Effector memory CD4-positive, alpha-beta T cell (primary cell): ENCODE results near the gene RYR1.
A peak's percentile ranks its signal among the peaks of the same experiment; 100 is the strongest.
"Not testable (repeated sequence)": the region's sequence is repeated elsewhere in the genome, so short reads cannot be mapped to it uniquely, and the experiment has no call there.

Experiments used
- DNase-seq, 3 donors: peaks; one replicate each; pipeline ENCODE4 v3.0.0-alpha.2; 2020
- H3K27ac ChIP-seq: 2 replicates; pipeline ENCODE4 v1.7.0; 2013; ENCODE audit warnings: mild to moderate bottlenecking, low read length, moderate library complexity; ENCODE audit not compliant: insufficient read depth, poor library complexity, severe bottlenecking
- H3K27me3 ChIP-seq: replicated peaks from 2 replicates; pipeline ENCODE4 v1.7.0; 2013; ENCODE audit warnings: mild to moderate bottlenecking, low read length; ENCODE audit not compliant: insufficient read depth, control insufficient read depth, poor library complexity, severe bottlenecking
- H3K36me3 ChIP-seq: 2 replicates; pipeline ENCODE4 v1.7.0; 2013; ENCODE audit warnings: mild to moderate bottlenecking, low read length, moderate library complexity; ENCODE audit not compliant: control insufficient read depth, insufficient read depth
- H3K4me1 ChIP-seq: 2 replicates; pipeline ENCODE4 v1.7.0; 2013; ENCODE audit warnings: low read length, mild to moderate bottlenecking; ENCODE audit not compliant: control insufficient read depth, insufficient read depth, poor library complexity, severe bottlenecking
- H3K4me3 ChIP-seq: 2 replicates; pipeline ENCODE4 v1.7.0; 2013; ENCODE audit warnings: low read length, low read depth, mild to moderate bottlenecking; ENCODE audit not compliant: insufficient read depth, poor library complexity, severe bottlenecking
- H3K9me3 ChIP-seq: 2 replicates; pipeline ENCODE4 v1.7.0; 2013; ENCODE audit warnings: mild to moderate bottlenecking, low read length, moderate library complexity; ENCODE audit not compliant: control insufficient read depth

The RYR1 gene

DNA sequence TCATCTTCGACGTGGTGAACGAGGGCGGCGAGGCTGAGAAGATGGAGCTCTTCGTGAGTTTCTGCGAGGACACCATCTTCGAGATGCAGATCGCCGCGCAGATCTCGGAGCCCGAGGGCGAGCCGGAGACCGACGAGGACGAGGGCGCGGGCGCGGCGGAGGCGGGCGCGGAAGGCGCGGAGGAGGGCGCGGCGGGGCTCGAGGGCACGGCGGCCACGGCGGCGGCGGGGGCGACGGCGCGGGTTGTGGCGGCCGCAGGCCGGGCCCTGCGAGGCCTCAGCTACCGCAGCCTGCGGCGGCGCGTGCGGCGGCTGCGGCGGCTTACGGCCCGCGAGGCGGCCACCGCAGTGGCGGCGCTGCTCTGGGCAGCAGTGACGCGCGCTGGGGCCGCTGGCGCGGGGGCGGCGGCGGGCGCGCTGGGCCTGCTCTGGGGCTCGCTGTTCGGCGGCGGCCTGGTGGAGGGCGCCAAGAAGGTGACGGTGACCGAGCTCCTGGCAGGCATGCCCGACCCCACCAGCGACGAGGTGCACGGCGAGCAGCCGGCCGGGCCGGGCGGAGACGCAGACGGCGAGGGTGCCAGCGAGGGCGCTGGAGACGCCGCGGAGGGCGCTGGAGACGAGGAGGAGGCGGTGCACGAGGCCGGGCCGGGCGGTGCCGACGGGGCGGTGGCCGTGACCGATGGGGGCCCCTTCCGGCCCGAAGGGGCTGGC lies 131.6 kb downstream of the RYR1 start:
- Histone ChIP-seq H3K36me3 (no peaks in the 10 kb centered on the region), H3K4me3 (peak overlapping the region; percentile 49), H3K27me3 (no peaks in the 10 kb centered on the region), H3K27ac (no peak overlapping the region), H3K9me3 (no peaks in the 10 kb centered on the region), H3K4me1 (peaks cover 8% of the 10 kb centered on the region)
- no peak for DNase-seq

DNA sequence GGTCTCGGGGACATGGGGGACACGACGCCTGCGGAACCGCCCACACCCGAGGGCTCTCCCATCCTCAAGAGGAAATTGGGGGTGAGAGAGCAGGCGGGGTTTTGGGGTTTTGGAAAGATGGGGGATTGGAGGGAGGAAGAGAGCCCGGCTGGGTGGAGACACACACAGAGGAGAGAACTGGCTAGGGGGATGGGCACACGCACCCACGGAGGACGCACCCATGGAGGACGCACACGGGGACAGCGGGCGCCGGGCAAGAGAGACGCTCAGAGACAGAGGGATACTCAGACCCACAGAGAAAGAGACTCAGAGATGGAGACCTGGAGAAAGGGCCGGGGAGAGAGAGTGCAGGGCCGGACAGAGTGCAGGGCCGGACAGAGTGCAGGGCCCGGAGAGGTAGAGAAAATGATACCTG lies 132.2 kb downstream of the RYR1 start:
- Histone ChIP-seq H3K36me3 (no peaks in the 10 kb centered on the region), H3K27me3 (no peaks in the 10 kb centered on the region), H3K4me1 (peaks cover 6% of the 10 kb centered on the region), H3K4me3 (peak overlapping the region; percentile 49), H3K9me3 (no peaks in the 10 kb centered on the region), H3K27ac (no peak overlapping the region)
- DNase-seq: no peak

DNA sequence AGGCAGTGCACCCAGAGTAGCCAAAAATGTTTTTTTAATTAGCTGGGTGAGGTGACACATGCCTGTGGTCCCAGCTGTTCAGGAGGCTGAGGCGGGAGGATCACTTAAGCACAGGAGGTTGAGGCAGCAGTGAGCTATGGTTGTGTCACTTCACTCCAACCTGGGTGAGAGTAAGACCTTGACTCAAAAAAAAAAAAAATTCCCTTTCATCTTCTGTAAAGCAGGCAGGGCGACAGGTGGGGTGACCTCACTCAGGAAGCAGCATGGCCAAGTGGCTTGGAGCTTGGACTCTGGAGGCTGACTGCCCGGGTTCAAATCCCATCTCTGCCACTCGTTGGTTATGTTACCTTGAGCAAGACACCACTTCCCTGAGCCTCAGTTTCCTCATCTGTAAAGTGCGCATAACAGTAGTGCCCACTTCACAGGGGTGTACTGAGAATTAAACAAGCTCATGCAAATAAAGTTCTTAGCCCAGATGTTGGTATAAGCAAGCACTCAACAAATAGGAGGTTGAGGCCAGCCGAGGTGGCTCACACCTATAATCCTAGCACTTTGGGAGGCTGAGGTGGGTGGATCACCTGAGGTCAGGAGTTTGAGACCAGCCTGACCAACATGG lies 136.0 kb downstream of the RYR1 start:
- no peaks in the 10 kb centered on the region for H3K9me3 ChIP-seq
- no peak overlapping the region for H3K27ac ChIP-seq
- H3K4me3 ChIP-seq: no peak overlapping the region
- H3K4me1 ChIP-seq: peaks cover 6% of the 10 kb centered on the region
- DNase-seq: no peak
- H3K27me3 ChIP-seq: no peaks in the 10 kb centered on the region
- H3K36me3 ChIP-seq: no peaks in the 10 kb centered on the region

DNA sequence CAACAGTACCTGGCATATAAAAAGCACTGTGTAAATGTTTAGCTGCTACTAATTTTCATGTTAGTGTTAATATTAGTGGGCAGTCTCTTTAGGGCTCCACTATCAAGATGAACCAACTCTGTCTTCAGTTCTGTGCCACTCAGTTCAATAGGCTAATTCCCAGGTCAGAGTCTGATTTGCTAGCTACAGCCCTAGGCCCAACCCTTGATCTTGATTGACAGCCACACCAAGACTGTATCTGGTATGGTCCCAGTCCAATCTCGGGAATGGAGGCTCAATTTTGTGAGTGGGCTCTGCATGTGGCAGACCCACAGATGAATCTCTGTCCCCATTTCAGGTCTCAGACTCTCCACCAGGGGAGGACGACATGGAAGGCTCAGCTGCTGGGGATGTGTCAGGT lies 138.2 kb downstream of the RYR1 start:
- DNase-seq: no peak
- H3K27ac ChIP-seq: no peak overlapping the region
- no peak overlapping the region for H3K4me3 ChIP-seq
- H3K4me1 ChIP-seq: no peaks in the 10 kb centered on the region
- no peaks in the 10 kb centered on the region for H3K27me3 ChIP-seq
- H3K9me3 ChIP-seq: no peaks in the 10 kb centered on the region
- H3K36me3 ChIP-seq: no peaks in the 10 kb centered on the region

DNA sequence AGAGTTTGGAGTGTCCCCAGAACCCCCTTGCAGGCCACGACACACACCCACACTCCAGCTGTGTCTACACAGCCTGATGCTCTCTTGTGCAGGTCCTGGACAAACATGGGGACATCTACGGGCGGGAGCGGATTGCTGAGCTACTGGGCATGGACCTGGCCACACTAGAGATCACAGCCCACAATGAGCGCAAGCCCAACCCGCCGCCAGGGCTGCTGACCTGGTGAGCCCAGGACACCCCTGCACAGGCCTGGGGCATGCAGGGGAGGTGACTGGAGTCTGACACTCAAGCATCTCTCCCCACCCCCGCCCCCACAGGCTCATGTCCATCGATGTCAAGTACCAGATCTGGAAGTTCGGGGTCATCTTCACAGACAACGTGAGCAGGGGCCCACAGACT lies 144.3 kb downstream of the RYR1 start:
- no peak overlapping the region for H3K27ac ChIP-seq
- no peaks in the 10 kb centered on the region for H3K9me3 ChIP-seq
- DNase-seq: no peak
- H3K36me3 ChIP-seq: no peaks in the 10 kb centered on the region
- H3K4me3 ChIP-seq: no peak overlapping the region
- H3K27me3 ChIP-seq: no peaks in the 10 kb centered on the region
- H3K4me1 ChIP-seq: peaks cover 4% of the 10 kb centered on the region

DNA sequence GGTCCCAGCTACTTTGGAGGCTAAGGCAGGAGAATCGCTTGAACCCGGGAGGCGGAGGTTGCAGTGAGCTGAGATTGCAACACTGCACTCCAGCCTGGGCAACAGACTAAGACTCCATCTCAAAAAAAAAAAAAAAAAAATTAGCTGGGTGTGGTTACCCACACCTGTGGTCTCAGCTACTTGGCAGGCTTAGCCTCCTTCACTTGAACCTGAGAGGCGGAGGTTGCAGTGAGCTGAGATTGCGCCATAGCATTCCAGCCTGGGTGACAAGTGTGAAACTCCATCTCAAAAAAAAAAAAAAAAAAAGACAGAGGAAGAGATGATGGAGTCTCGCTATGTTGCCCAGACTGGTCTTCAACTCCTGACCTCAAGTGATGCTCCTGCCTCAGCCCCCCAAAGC lies 145.8 kb downstream of the RYR1 start:
- not testable (repeated sequence) for H3K36me3 ChIP-seq, DNase-seq

DNA sequence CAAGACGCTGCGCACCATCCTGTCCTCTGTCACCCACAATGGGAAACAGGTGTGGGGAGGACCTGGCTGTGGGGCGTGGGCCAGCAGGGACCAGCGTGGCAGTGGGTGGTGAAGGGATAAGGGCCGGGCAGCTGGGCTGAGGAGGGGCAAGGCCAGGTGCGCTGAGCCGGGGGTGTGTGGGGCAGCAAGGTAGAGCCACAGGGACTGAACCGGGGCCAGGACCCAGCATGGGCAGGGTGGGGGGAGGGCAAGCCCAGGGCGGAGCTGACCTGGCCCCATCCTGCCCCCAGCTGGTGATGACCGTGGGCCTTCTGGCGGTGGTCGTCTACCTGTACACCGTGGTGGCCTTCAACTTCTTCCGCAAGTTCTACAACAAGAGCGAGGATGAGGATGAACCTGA lies 146.6 kb downstream of the RYR1 start:
- H3K27ac ChIP-seq: no peak overlapping the region
- H3K4me3 ChIP-seq: no peak overlapping the region
- DNase-seq: no peak
- H3K9me3 ChIP-seq: no peaks in the 10 kb centered on the region
- no peaks in the 10 kb centered on the region for H3K27me3 ChIP-seq
- H3K4me1 ChIP-seq: peaks cover 4% of the 10 kb centered on the region
- no peaks in the 10 kb centered on the region for H3K36me3 ChIP-seq

More for the DNA sequence above, 145.8 kb downstream of the RYR1 start:
- H3K27me3 ChIP-seq, H3K4me3 ChIP-seq, H3K9me3 ChIP-seq, H3K4me1 ChIP-seq, H3K27ac ChIP-seq: not testable (repeated sequence)

DNA sequence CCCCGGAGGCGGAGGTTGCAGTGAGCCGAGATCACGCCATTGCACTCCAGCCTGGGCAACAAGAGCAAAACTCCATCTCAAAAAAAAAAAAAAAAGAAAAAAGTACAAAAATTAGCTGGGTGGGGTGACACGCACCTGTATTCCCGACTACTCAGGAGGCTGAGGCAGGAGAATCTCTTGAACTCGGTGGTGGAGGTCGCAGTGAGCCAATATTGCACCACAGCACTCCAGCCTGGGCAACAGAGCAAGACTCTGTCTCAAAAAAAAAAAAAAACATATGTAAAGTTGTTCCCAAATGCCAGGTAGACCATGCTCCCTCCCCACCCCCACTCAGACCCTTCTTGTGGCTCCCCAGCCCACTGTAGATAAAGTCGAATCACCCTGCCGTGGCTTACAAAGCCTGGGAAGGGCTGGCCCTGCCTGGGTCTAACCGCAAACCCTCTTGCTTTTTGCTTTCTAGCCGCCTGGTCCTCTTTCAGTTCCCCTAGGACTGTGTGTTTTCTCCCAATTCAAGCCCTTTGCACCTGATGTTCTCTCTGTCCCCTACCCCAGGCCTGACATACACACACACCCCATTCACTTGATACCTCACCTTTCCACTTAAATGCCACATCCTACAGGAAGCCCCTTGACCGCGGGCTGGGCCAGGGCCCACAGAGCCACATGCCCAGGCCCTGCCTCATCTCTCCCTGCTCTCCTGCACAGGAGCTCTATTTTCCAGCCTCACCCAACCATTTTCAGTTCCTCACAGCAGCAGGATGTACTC lies 149.9 kb downstream of the RYR1 start:
- no peak overlapping the region for H3K27ac ChIP-seq
- no peak overlapping the region for H3K4me3 ChIP-seq
- no peaks in the 10 kb centered on the region for H3K9me3 ChIP-seq
- DNase-seq: no peak
- peaks cover 4% of the 10 kb centered on the region for H3K4me1 ChIP-seq
- peaks cover 9% of the 10 kb centered on the region for H3K36me3 ChIP-seq
- no peaks in the 10 kb centered on the region for H3K27me3 ChIP-seq

DNA sequence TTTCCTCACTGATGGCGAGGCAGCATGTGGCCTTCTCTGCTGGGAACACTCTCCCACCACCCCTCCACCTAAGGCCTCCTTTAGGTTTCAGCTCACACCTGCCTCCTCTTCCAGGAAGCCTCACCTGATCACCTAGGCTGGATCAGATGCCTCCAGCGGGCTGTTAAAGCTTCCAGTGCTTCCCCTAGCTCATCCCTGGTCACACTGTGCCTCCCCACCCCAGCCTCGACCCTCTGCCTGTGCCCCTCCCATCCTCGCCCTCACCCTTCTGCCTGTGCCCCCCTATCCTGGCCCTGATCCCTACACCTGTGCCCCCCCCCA lies 150.5 kb downstream of the RYR1 start:
- Histone ChIP-seq H3K27me3 (no peaks in the 10 kb centered on the region), H3K36me3 (peaks cover 9% of the 10 kb centered on the region), H3K27ac (no peak overlapping the region), H3K4me3 (no peak overlapping the region), H3K4me1 (peaks cover 2% of the 10 kb centered on the region), H3K9me3 (no peaks in the 10 kb centered on the region)
- no peak for DNase-seq

DNA sequence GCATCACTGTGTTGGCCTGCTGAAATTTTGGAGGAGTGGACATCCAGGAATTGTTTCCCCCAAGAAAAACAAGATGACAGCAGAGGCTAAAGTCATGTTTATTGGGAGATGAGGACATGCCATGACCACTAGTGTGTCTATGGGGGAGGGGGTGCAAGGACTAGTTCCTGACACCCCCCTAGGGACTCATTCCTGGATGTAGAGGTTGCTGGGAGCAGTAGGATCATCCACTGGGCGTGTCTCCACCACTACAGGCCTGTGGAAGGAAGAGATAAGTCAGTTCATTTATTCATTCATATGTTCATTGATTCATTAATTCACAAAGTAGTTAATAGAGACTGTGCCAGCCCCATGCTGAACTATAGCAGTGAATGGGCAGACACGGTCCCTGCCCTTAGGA lies 154.1 kb downstream of the RYR1 start:
- H3K4me3 ChIP-seq: no peak overlapping the region
- H3K27me3 ChIP-seq: no peaks in the 10 kb centered on the region
- no peaks in the 10 kb centered on the region for H3K9me3 ChIP-seq

More for the DNA sequence above, 154.1 kb downstream of the RYR1 start:
- no peaks in the 10 kb centered on the region for H3K4me1 ChIP-seq
- no peak overlapping the region for H3K27ac ChIP-seq
- H3K36me3 ChIP-seq: peaks cover 13% of the 10 kb centered on the region
- no peak for DNase-seq
